Kidney tubule cell (primary cell): ENCODE measurements around the gene MEGF6.

Experiments used
- DNase-seq: peaks from one replicate; pipeline ENCODE4 v3.0.0-alpha.2; 2018; ENCODE audit warnings: low spot score

MEGF6 gene

GRCh38 chr1:3456964-3457909 lies 154.1 kb downstream of the MEGF6 start:
- no peak for DNase-seq

GRCh38 chr1:3456449-3456963 lies 154.8 kb downstream of the MEGF6 start:
- no peak for DNase-seq

GRCh38 chr1:3455670-3456448 lies 155.4 kb downstream of the MEGF6 start:
- no peak for DNase-seq

- DNase-seq, result peak; percentile 50
Measured at GRCh38 chr1:3454811-3455618, 156.3 kb downstream of the MEGF6 start.

- peak; percentile 87 for DNase-seq
Measured at GRCh38 chr1:3453891-3454810, 157.2 kb downstream of the MEGF6 start, which contains the start of gene ARHGEF16. ARHGEF16 (plus strand) TSS chr1:3454665; CDS start chr1:3463085, 8,420 bp downstream.

GRCh38 chr1:3453203-3453761 lies 158.0 kb downstream of the MEGF6 start:
- peak; percentile 79 for DNase-seq

- DNase-seq, result no peak
Measured at GRCh38 chr1:3452866-3453175, 158.5 kb downstream of the MEGF6 start.

- DNase-seq, result no peak
Measured at GRCh38 chr1:3451994-3452865, 159.1 kb downstream of the MEGF6 start.

GRCh38 chr1:3450983-3451382 lies 160.3 kb downstream of the MEGF6 start:
- DNase-seq, result no peak

GRCh38 chr1:3450202-3450863 lies 161.0 kb downstream of the MEGF6 start:
- no peak for DNase-seq

- DNase-seq, result no peak
Measured at GRCh38 chr1:3444736-3445135, 166.6 kb downstream of the MEGF6 start.

- no peak for DNase-seq
Measured at GRCh38 chr1:3444298-3444697, 167.0 kb downstream of the MEGF6 start.

GRCh38 chr1:3443807-3444206 lies 167.5 kb downstream of the MEGF6 start:
- no peak for DNase-seq

- DNase-seq, result no peak
Measured at GRCh38 chr1:3442901-3443300, 168.4 kb downstream of the MEGF6 start.

- no peak for DNase-seq
Measured at GRCh38 chr1:3442331-3442730, 169.0 kb downstream of the MEGF6 start.

GRCh38 chr1:3441880-3442279 lies 169.4 kb downstream of the MEGF6 start:
- DNase-seq, result no peak

- no peak for DNase-seq
Measured at GRCh38 chr1:3441410-3441847, 169.9 kb downstream of the MEGF6 start.

- DNase-seq, result no peak
Measured at GRCh38 chr1:3440711-3441409, 170.4 kb downstream of the MEGF6 start.
